WTC11 (cell line): ENCODE measurements around the gene DTNBP1.

Experiments
- CTCF ChIP-seq: fragments of 200-600 bp; IDR thresholded peaks from 2 replicates; pipeline ENCODE4 v1.8.0; 2022; ENCODE audit warnings: antibody characterized with exemption
- IRF1 ChIP-seq: sonication (generic); formaldehyde crosslinking; IDR thresholded peaks from 2 replicates; pipeline ENCODE4 v1.8.0; 2023; ENCODE audit warnings: missing genetic modification reagents
- MAX ChIP-seq: sonication (generic); formaldehyde crosslinking; IDR thresholded peaks from 2 replicates; pipeline ENCODE4 v1.8.0; 2022; ENCODE audit warnings: mild to moderate bottlenecking, missing genetic modification reagents
- TEAD4 ChIP-seq: sonication (generic); formaldehyde crosslinking; IDR thresholded peaks from 2 replicates; pipeline ENCODE4 v1.8.0; 2022; ENCODE audit warnings: mild to moderate bottlenecking, missing genetic modification reagents
- USF2 ChIP-seq: sonication (generic); formaldehyde crosslinking; IDR thresholded peaks from 2 replicates; pipeline ENCODE4 v1.8.1; 2023; ENCODE audit warnings: mild to moderate bottlenecking, missing genetic modification reagents, moderate library complexity

GRCh38 chr6:15473741-15474161, 189.1 kb downstream of the DTNBP1 start:
- TF ChIP-seq CTCF (no peak), USF2 (no peak), MAX (no peak), TEAD4 (CRISPR knock-in tag) (no peak), IRF1 (CRISPR knock-in tag) (no peak)
